Neural progenitor cell (in vitro differentiated cells): ENCODE results near the gene PSMB5. TPM values are rescaled to one million over a fixed set of nuclear protein-coding genes. Genes with fewer than 3 reads are reported as not detected.

Experiments used
- DNase-seq: peaks from one replicate; pipeline ENCODE4 v3.0.0-alpha.2; 2016; ENCODE audit warnings: low spot score
- H2AFZ ChIP-seq: fragments of 200-600 bp; sonication (generic); replicated peaks from 2 replicates; pipeline ENCODE4 v1.6.1; 2016; ENCODE audit warnings: antibody characterized with exemption
- H3F3A ChIP-seq: fragments of 200-600 bp; sonication (generic); 2 replicates; pipeline ENCODE4 v1.6.1; 2016; ENCODE audit warnings: antibody characterized with exemption, low read depth
- H3K27ac ChIP-seq: fragments of 200-600 bp; sonication (generic); 2 replicates; pipeline ENCODE4 v1.5.1; 2016; ENCODE audit warnings: mild to moderate bottlenecking
- H3K27me3 ChIP-seq: fragments of 200-600 bp; sonication (generic); 2 replicates; pipeline ENCODE4 v1.6.1; 2016; ENCODE audit warnings: mild to moderate bottlenecking, moderate library complexity
- H3K36me3 ChIP-seq: fragments of 200-600 bp; sonication (generic); 2 replicates; pipeline ENCODE4 v1.5.1; 2016
- H3K4me1 ChIP-seq: fragments of 200-600 bp; sonication (generic); 2 replicates; pipeline ENCODE4 v1.6.1; 2016; ENCODE audit warnings: mixed run types
- H3K4me2 ChIP-seq: fragments of 200-600 bp; sonication (generic); 2 replicates; pipeline ENCODE4 v1.6.1; 2016
- H3K4me3 ChIP-seq: fragments of 200-600 bp; sonication (generic); 2 replicates; pipeline ENCODE4 v1.5.1; 2016
- H3K79me2 ChIP-seq: fragments of 200-600 bp; sonication (generic); 2 replicates; pipeline ENCODE4 v1.6.1; 2016; ENCODE audit warnings: low read depth
- H3K9ac ChIP-seq: fragments of 200-600 bp; sonication (generic); 2 replicates; pipeline ENCODE4 v1.6.1; 2016
- H3K9me3 ChIP-seq: fragments of 200-600 bp; sonication (generic); 2 replicates; pipeline ENCODE4 v1.5.1; 2016; ENCODE audit warnings: low read depth
- H4K20me1 ChIP-seq: fragments of 200-600 bp; sonication (generic); 2 replicates; pipeline ENCODE4 v1.6.1; 2016; ENCODE audit warnings: low read depth
- H3K27ac Mint-ChIP-seq: 3 replicates; pipeline ENCODE4 v1.8.0; 2021; ENCODE audit warnings: mixed read lengths
- H3K27me3 Mint-ChIP-seq: 2 replicates; pipeline ENCODE4 v1.8.0; 2022; ENCODE audit warnings: low read depth, mild to moderate bottlenecking, inconsistent platforms, moderate library complexity, mixed read lengths; ENCODE audit not compliant: insufficient read depth
- H3K36me3 Mint-ChIP-seq: 3 replicates; pipeline ENCODE4 v1.8.0; 2021; ENCODE audit warnings: mixed read lengths
- H3K4me1 Mint-ChIP-seq: 3 replicates; pipeline ENCODE4 v1.8.0; 2021; ENCODE audit warnings: mixed read lengths
- H3K4me3 Mint-ChIP-seq: 3 replicates; pipeline ENCODE4 v1.8.0; 2021; ENCODE audit warnings: mild to moderate bottlenecking, moderate library complexity, mixed read lengths
- H3K9me3 Mint-ChIP-seq: 3 replicates; pipeline ENCODE4 v1.8.0; 2020; ENCODE audit warnings: mixed read lengths
- CTCF ChIP-seq: fragments of 200-600 bp; sonication (generic); IDR thresholded peaks from 2 replicates; pipeline ENCODE4 v1.5.1; 2017; ENCODE audit warnings: antibody characterized with exemption, mild to moderate bottlenecking
- EZH2 ChIP-seq: fragments of 200-600 bp; sonication (generic); IDR thresholded peaks from 2 replicates; pipeline ENCODE4 v1.6.1; 2017; ENCODE audit warnings: antibody characterized with exemption, mild to moderate bottlenecking, moderate library complexity
- EZH2phosphoT487 ChIP-seq: fragments of 200-600 bp; sonication (generic); IDR thresholded peaks from 2 replicates; pipeline ENCODE4 v1.6.1; 2017; ENCODE audit warnings: antibody characterized with exemption
- total RNA-seq: library from RNA; depleted of rRNA; stranded (reverse); fragments of >200 nt; gene quantifications from 2 replicates; pipeline ENCODE4 v1.2.3, GENCODE V29; 2015; ENCODE audit warnings: low replicate concordance

PSMB5 gene
- total RNA-seq, 1 donor from 2014 or later = 154 TPM

GRCh38 chr14:23051141-23052057 is 16.7 kb upstream of the PSMB5 start:
- H3K4me3 Mint-ChIP-seq = no peak overlapping the region
- peaks cover 7% of the 10 kb centered on the region for H3K27me3 Mint-ChIP-seq

GRCh38 chr14:23049011-23049410 is 14.3 kb upstream of the PSMB5 start:
- Histone ChIP-seq H3K27me3 (no peaks in the 10 kb centered on the region), H2AFZ (no peak overlapping the region), H3K36me3 (no peaks in the 10 kb centered on the region), H3K9me3 (no peaks in the 10 kb centered on the region), H3K79me2 (no peaks in the 10 kb centered on the region), H3K4me2 (no peak overlapping the region), H4K20me1 (no peaks in the 10 kb centered on the region), H3K9ac (no peak overlapping the region), H3K4me3 (no peak overlapping the region), H3K27ac (no peak overlapping the region), H3F3A (no peaks in the 10 kb centered on the region), H3K4me1 (peaks cover 7% of the 10 kb centered on the region)
- H3K36me3 Mint-ChIP-seq = peaks cover 23% of the 10 kb centered on the region
- peaks cover 12% of the 10 kb centered on the region for H3K27me3 Mint-ChIP-seq
- no peaks in the 10 kb centered on the region for H3K9me3 Mint-ChIP-seq
- no peak for DNase-seq
- no peak overlapping the region for H3K27ac Mint-ChIP-seq
- peaks cover 7% of the 10 kb centered on the region for H3K4me1 Mint-ChIP-seq
- TF ChIP-seq EZH2 (no peak), EZH2phosphoT487 (no peak), CTCF (no peak)
- no peak overlapping the region for H3K4me3 Mint-ChIP-seq

More at GRCh38 chr14:23051141-23052057, 16.7 kb upstream of the PSMB5 start:
- Mint-ChIP-seq H3K36me3 (peaks cover 27% of the 10 kb centered on the region), H3K27ac (no peak overlapping the region), H3K9me3 (no peaks in the 10 kb centered on the region), H3K4me1 (peaks cover 9% of the 10 kb centered on the region)
- Histone ChIP-seq H3K4me3 (no peak overlapping the region), H3K27ac (no peak overlapping the region), H3K9me3 (no peaks in the 10 kb centered on the region), H3K36me3 (no peaks in the 10 kb centered on the region), H3K9ac (no peak overlapping the region), H3K79me2 (peaks cover 7% of the 10 kb centered on the region), H3F3A (no peaks in the 10 kb centered on the region), H4K20me1 (peaks cover 15% of the 10 kb centered on the region), H3K4me1 (peaks cover 5% of the 10 kb centered on the region), H3K27me3 (no peaks in the 10 kb centered on the region), H2AFZ (no peak overlapping the region), H3K4me2 (no peak overlapping the region)
- DNase-seq = no peak
- no peak for TF ChIP-seq EZH2
- no peak for TF ChIP-seq CTCF
- TF ChIP-seq EZH2phosphoT487 = no peak

- H3K9me3 Mint-ChIP-seq = no peaks in the 10 kb centered on the region
- no peaks in the 10 kb centered on the region for H3K79me2 ChIP-seq
These were observed 13.3 kb upstream of the PSMB5 start for GRCh38 chr14:23047751-23048693.

More at GRCh38 chr14:23047751-23048693, 13.3 kb upstream of the PSMB5 start:
- Histone ChIP-seq H3K4me1 (peaks cover 14% of the 10 kb centered on the region), H3K4me2 (no peak overlapping the region), H4K20me1 (no peaks in the 10 kb centered on the region), H3F3A (no peaks in the 10 kb centered on the region), H3K9ac (no peak overlapping the region), H3K4me3 (no peak overlapping the region), H3K27ac (no peak overlapping the region), H3K9me3 (no peaks in the 10 kb centered on the region), H3K27me3 (no peaks in the 10 kb centered on the region), H2AFZ (no peak overlapping the region), H3K36me3 (no peaks in the 10 kb centered on the region)
- no peak overlapping the region for H3K4me3 Mint-ChIP-seq
- DNase-seq = no peak
- peaks cover 15% of the 10 kb centered on the region for H3K4me1 Mint-ChIP-seq
- TF ChIP-seq CTCF = no peak
- TF ChIP-seq EZH2phosphoT487 = no peak
- no peak for TF ChIP-seq EZH2
- H3K27me3 Mint-ChIP-seq = peaks cover 10% of the 10 kb centered on the region
- no peak overlapping the region for H3K27ac Mint-ChIP-seq
- H3K36me3 Mint-ChIP-seq = peaks cover 16% of the 10 kb centered on the region
